LNCaP clone FGC (cell line): ENCODE results near the gene TRIM52.

Experiments used
- DNase-seq: peaks from one replicate; pipeline ENCODE4 v3.0.0-alpha.2; 2011; ENCODE audit warnings: low read depth
- H3K4me3 ChIP-seq: 2 replicates; pipeline ENCODE4 v1.5.1; 2011; ENCODE audit warnings: mild to moderate bottlenecking, low read depth, low read length, control low read depth
- CTCF ChIP-seq: IDR thresholded peaks from 2 replicates; pipeline ENCODE4 v1.5.1; 2012; ENCODE audit warnings: mild to moderate bottlenecking; ENCODE audit not compliant: control insufficient read depth, insufficient read depth; ENCODE audit errors: extremely low read depth

Gene TRIM52

GRCh38 chr5:181261320-181262049 is 542 bp upstream of the TRIM52 start:
- no peak for TF ChIP-seq CTCF
- DNase-seq, result no peak
- peak overlapping the region; percentile 80 for H3K4me3 ChIP-seq

GRCh38 chr5:181259974-181260719 is 796 bp downstream of the TRIM52 start:
- peak overlapping the region; percentile 80 for H3K4me3 ChIP-seq
- TF ChIP-seq CTCF, result no peak
- no peak for DNase-seq

- no peak for DNase-seq
- H3K4me3 ChIP-seq, result peak overlapping the region; percentile 80
- TF ChIP-seq CTCF, result no peak
Measured at GRCh38 chr5:181259283-181259682, 1.7 kb downstream of the TRIM52 start.

- no peak for DNase-seq
- no peak for TF ChIP-seq CTCF
- H3K4me3 ChIP-seq, result peak overlapping the region; percentile 80
Measured at GRCh38 chr5:181258576-181258975, 2.4 kb downstream of the TRIM52 start.

GRCh38 chr5:181255836-181256578 is 4.9 kb downstream of the TRIM52 start:
- TF ChIP-seq CTCF, result no peak
- no peak for DNase-seq
- no peak overlapping the region for H3K4me3 ChIP-seq

- H3K4me3 ChIP-seq, result no peak overlapping the region
- no peak for TF ChIP-seq CTCF
- no peak for DNase-seq
Measured at GRCh38 chr5:181255276-181255675, 5.7 kb downstream of the TRIM52 start.
